Medulla oblongata (tissue), 1 donor: Measurements from ENCODE around the gene PZP.
"Not testable (repeated sequence)": the region's sequence is repeated elsewhere in the genome, so short reads cannot be mapped to it uniquely, and the experiment has no call there.

Experiments
- DNase-seq: peaks from one replicate; pipeline ENCODE4 v3.0.0-alpha.2; 2015; ENCODE audit errors: extremely low spot score

PZP gene

DNA sequence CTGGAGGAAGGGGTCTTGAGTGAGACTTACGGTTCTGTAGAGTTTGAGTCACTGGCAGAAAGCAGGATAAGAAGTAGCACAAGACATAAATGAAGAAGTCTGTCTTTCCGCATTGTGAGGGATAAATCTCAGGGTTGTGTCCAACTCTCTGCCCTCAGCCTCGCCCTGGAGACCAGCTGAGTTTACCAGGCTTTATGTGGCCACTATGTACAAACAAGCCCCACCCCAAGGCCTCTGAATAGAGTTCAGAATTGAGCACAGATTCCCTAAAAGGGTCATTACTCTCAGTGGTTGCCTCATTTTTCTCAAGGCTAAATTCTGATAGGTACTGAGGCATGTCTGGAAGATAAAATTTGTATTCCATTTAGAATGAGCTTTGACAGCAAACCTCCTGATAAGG is at the start of gene PZP:
Gene PZP, minus strand, starts transcription at position 167 of the 400 bp plus-strand sequence. Its CDS starts 54 bp downstream, at position 113.
- DNase-seq, result no peak

DNA sequence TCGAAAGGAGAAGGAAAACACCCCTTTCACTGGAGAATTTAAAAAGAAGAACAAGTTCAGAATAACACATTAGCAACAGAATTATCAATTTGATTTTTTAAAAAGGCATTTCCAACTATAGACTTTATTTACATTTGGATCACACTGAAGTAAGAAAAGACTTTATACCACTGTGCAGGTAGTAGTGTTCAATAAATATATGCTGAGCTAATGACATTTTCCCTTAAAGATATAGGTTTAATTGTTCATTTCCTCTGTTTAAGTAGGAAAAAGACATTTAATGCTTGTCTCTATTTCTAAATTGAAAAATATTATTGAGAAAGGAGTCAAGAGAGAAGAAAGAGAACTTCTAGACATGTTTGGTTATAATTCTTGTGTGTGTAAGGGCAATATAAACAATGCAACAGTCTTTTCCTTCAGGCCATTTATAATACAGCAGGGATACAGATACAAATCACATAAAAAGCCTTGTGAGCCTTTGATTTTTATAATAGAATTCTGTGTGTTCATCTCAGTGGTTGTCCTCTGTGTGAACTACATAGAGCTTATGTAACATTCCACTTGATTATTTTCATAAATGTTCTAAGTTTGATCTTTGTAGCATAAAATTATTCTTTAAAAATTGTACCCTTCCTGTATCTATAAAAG is 48.7 kb upstream of the PZP start:
- DNase-seq, result no peak

- DNase-seq, result no peak
These were observed 48.1 kb upstream of the PZP start for GRCh38 chr12:9256341-9256740.

DNA sequence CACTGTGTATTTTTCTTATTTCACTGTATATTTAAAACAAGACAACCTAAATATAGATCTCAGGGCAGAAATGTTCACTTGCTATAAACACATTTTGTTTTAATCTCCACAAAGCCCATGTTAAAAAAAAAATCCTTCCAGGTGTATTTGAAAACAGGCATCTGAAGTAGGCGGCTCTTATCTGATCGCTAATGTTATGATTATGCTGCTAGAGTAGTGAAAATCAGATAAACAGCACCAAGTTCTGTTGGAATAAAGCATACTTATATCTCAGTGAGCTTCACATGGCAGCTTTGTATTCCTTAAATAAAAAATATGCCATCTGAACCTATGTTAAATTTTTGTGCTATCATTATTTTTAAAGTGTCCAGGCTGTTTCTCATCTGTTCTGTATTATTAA is 47.6 kb upstream of the PZP start:
- no peak for DNase-seq

- no peak for DNase-seq
These were observed 45.3 kb upstream of the PZP start for GRCh38 chr12:9253464-9253863.

- not testable (repeated sequence) for DNase-seq
These were observed 44.6 kb upstream of the PZP start for GRCh38 chr12:9252791-9253190.

DNA sequence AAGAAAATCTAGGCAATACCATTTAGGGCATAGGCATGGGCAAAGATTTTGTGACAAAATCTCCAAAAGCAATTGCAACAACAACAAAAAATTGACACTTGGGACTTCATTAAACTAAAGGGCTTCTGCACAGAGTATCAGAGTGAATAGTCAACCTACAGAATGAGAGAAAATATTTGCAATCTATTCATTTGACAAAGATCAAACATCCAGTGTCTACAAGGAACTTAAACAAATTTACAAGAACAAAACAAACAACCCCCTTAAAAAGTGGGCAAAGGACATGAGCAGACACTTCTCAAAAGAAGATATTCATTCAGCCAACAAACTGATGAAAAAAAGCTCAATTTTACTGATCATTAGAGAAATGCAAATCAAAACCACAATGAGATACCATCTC is 44.1 kb upstream of the PZP start:
- no peak for DNase-seq

DNA sequence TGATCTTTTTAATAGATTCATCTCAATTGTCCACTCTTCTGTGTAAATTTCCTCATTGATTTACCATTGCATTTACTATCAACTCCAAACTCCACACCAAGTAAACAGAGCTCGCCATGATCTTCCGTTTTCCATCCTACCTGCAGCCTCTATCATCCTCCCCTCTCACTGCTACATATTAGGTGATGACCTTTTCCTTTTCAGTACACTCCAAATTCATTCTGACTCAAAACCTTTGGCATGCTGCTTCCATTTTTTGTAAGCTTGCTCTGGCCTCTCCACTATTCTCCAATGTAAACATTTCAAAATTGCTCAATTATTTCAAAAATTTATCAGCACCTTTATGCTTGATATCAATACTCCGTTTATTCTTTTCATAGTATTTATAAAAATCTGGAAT is 40.2 kb upstream of the PZP start:
- DNase-seq, result no peak

DNA sequence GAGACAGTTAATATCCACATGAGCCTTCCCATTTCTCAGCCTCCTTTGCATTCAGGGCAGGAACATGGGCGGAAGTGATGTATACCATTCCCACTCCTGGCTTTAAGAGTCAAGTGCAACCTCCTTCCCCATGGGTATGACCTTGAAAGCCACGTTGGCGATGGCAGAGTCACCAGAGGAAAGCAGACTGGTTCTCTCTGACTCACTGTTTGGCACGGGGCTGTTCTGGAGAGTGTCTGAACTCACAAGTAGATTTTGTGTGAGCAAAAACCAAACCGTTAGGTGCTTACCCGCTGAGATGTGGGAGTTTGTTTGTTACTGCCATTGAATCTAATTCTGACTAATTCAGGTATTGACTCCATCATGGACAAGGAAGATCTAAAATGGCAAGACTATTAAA is 36.7 kb upstream of the PZP start:
- DNase-seq, result peak; percentile 27

- peak; percentile 27 for DNase-seq
These were observed 35.9 kb upstream of the PZP start for GRCh38 chr12:9243999-9244649.

GRCh38 chr12:9241301-9241700 is 33.1 kb upstream of the PZP start:
- no peak for DNase-seq

DNA sequence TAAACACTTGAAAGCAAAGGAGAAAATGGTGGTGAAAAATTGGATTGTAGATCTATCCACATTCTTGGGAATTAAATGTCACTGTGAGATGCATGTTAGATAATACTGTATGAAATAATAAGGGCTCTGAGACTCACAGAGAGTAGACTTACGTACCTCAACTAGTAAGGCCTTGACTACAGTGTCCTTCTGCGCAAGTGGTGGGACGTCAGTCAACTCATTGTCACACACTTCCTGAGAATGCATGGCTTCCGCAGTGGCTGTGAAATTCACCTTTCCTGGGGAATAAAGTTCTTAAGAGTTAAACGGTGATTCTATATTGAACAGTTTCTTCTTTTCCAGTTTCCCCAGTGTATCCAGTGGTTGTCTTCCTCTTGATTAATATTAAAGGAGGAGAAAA is 32.6 kb upstream of the PZP start:
- DNase-seq, result peak; percentile 37

GRCh38 chr12:9240004-9240635 is 31.9 kb upstream of the PZP start:
- not testable (repeated sequence) for DNase-seq

DNA sequence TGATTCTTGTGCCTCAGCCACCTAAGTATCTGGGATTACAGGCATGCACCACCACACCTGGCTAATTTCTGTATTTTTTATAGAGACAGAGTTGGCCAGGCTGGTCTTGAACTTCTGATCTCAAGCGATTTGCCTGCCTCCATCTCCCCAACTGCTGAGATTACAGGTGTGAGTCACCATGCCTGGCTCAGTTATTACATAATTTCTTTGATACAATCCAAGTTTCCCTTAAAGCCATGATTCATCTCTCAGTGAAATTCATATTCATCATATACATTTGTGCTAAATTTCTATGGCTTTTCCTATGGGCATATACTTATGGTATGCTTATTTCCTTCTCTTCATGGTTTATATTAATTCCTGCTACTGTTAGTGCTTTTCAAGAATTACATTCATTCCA is 29.1 kb upstream of the PZP start:
- DNase-seq, result no peak

- no peak for DNase-seq
These were observed 27.3 kb upstream of the PZP start for GRCh38 chr12:9235519-9235918.

- no peak for DNase-seq
These were observed 19.8 kb upstream of the PZP start for GRCh38 chr12:9227950-9228349.

- DNase-seq, result no peak
These were observed 15.6 kb upstream of the PZP start for GRCh38 chr12:9223830-9224229.

DNA sequence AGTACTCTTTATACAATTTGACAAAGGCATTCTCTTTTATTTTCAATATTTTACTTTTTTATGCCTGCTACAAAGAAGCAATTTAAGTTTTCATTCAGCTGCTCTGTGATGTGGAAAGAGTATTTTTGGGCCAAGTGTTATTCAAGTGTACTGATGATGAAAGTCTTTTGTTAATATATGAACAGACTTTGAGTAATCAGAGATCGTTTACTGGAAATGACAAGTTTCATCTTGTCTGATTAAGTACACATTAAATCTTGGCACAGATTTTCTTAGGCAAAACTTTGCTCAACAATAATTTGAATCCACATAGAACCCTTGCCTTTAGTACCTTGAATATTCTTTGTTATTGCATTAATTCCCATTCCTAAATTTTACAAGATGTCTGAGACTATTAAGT is 13.3 kb upstream of the PZP start:
- DNase-seq, result no peak

DNA sequence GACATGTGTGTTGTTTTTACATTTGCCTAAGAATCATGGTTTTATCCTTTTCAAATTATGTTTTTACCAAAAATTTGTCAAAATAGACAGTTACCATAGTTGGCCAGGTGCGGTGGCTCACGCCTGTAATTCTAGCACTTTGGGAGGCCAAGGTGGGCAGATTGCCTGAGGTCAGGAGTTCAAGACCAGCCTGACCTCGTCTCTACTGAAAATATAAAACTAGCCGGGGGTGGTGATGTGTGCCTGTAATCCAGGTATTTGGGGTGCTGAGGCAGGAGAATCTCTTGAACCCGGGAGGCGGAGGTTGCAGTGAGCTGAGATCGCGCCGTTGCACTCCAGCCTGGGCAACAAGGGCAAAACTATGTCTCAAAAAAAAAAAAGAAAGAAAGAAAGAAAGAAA is 12.8 kb upstream of the PZP start:
- not testable (repeated sequence) for DNase-seq

- DNase-seq, result no peak
These were observed 6.3 kb upstream of the PZP start for GRCh38 chr12:9214534-9214933.

DNA sequence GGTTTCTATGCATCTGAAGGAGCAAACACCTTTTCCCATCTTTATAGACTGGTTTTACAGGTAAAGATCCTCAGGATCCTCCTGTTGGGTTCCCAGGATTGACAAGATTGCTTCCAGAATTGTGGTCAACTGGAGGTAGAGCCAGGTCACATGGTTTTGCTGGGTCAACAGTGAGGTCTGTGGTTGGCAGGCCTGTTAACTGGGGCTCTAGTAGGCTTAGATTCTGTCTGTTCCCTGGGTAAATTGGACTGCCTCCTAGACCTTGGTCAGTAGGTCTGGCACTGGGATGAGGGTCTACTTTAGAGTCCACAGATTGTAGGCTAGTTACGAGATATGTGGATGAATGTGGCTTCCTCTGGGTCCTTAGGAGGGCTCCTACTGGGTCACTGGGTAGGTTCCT is 3.5 kb upstream of the PZP start:
- no peak for DNase-seq

GRCh38 chr12:9204380-9204779 is 3.8 kb downstream of the PZP start:
- no peak for DNase-seq

GRCh38 chr12:9198012-9198411 is 10.2 kb downstream of the PZP start:
- DNase-seq, result no peak
